Measurements from ENCODE around the gene TRAK1. TPM values are rescaled to one million over a fixed set of nuclear protein-coding genes. Genes with fewer than 3 reads are reported as not detected.

Gene TRAK1
- total and polyA plus RNA-seq, 2 of the 4 experiments (the other 2 are of a cell fraction), result 25.6 to 28.1 TPM

- Histone ChIP-seq H3K27me3 (ENCODE audit: control insufficient read depth, insufficient read depth, low read length) (no peaks in the 10 kb centered on the region), H3K9ac (ENCODE audit: low read depth, low read length) (no peak overlapping the region), H4K8ac (ENCODE audit: low read depth in 2 of 2, low read length in 2 of 2) (no peak overlapping the region), H3K56ac (ENCODE audit: extremely low read depth, insufficient read depth, low read length) (no peak overlapping the region), H3K9me3 (ENCODE audit: control insufficient read depth, insufficient read depth, low read length) (no peaks in the 10 kb centered on the region), H2BK20ac (ENCODE audit: low read depth, low read length) (no peak overlapping the region), H2AFZ (replicated peaks; ENCODE audit: low read length, poor library complexity) (no peak overlapping the region), H3K79me1 (ENCODE audit: low read depth in 1 of 2, low read length in 2 of 2) (peaks cover 0 to 30% of the 10 kb centered on the region in 2 experiments; a peak in 3 of 4 replicates), H2BK5ac (ENCODE audit: low read depth, low read length, poor library complexity, severe bottlenecking) (no peak overlapping the region), H3K14ac (replicated peaks; ENCODE audit: low read depth, low read length) (peak overlapping the region; percentile 61; the same call in 1 of the 2 replicates), H2BK120ac (ENCODE audit: low read depth, low read length) (no peak overlapping the region), H2AK9ac (replicated peaks; ENCODE audit: low read depth, low read length, poor library complexity) (no peak overlapping the region), H3K4ac (ENCODE audit: low read depth, low read length) (0 out of 2 replicates have a peak overlapping the region, but pooled peaks have one; percentile 5), H4K91ac (ENCODE audit: insufficient read depth, low read depth, low read length) (no peak overlapping the region), H3K4me2 (ENCODE audit: low read depth, low read length) (peak overlapping the region; percentile 63; the same call in 1 of the 2 replicates), H3K9me1 (ENCODE audit: insufficient read depth, low read length) (peaks cover 5% of the 10 kb centered on the region; the same call in 1 of the 2 replicates), H4K5ac (ENCODE audit: low read depth, low read length) (no peak overlapping the region), H2BK15ac (ENCODE audit: low read depth, low read length) (no peak overlapping the region), H3K23ac (ENCODE audit: low read depth, low read length) (no peak overlapping the region), H3K18ac (ENCODE audit: low read depth, low read length) (no peak overlapping the region), H4K20me1 (ENCODE audit: insufficient read depth, low read length) (peaks cover 5% of the 10 kb centered on the region; the same call in 1 of the 2 replicates), H2AK5ac (ENCODE audit: low read depth, low read length) (peak overlapping the region; percentile 73; the same call in 1 of the 2 replicates), H3K27ac (ENCODE audit: insufficient read depth, low read length) (no peak overlapping the region), H3K4me3 (ENCODE audit: insufficient read depth, low read depth, low read length) (no peak overlapping the region), H3K4me1 (ENCODE audit: control insufficient read depth, insufficient read depth, low read length) (peaks cover 12% of the 10 kb centered on the region), H3K36me3 (ENCODE audit: control insufficient read depth, insufficient read depth, low read length) (peaks cover 2% of the 10 kb centered on the region; the same call in 1 of the 2 replicates)
- DNase-seq, result peak; percentile 79
- no TSS peak for BruUV-seq (replicated peaks)
- dilution Hi-C loops (cut with HindIII; ENCODE audit: low sequenced_read_pairs, unreplicated experiment) (no loop called here), intact Hi-C loops (cut with micrococcal nuclease) (loop anchor here (2.0 kb wide), 1 partner anchor 66 kb away; no protein-coding TSS in a partner anchor), in situ Hi-C loops (cut with MboI; ENCODE audit: low sequenced_read_pairs) (no loop called here)
- ChIA-PET CTCF (interaction anchor here (0.6 to 0.9 kb wide), 3 partner anchors 27 to 532 kb away, joined by 3 to 5 read pairs (median 5); no protein-coding TSS in a partner anchor), POLR2A (ENCODE audit: unreplicated experiment) (no interaction called here)
- TF ChIP-seq CTCF (conservative IDR thresholded peaks at IDR 0.05; ENCODE audit: low read depth, low read length), result no peak
- peak; percentile 10; the same call in 1 of the 2 replicates for TF ChIP-seq BHLHE40 (IDR thresholded peaks at IDR 0.05; ENCODE audit: low read depth, low read length)
- no peak for TF ChIP-seq NFE2L2 (IDR thresholded peaks at IDR 0.05; ENCODE audit: low read depth, low read length)
- no peak for TF ChIP-seq CEBPB (IDR thresholded peaks at IDR 0.05; ENCODE audit: low read depth, low read length)
- TF ChIP-seq MXI1 (IDR thresholded peaks at IDR 0.05; ENCODE audit: borderline replicate concordance, low read depth, low read length), result 0 out of 2 replicates have a peak, but pooled peaks have one; percentile 45
- TF ChIP-seq FOS (IDR thresholded peaks at IDR 0.05; ENCODE audit: low read depth, low read length), result peak; percentile 52; the same call in 1 of the 2 replicates
- no peak for TF ChIP-seq MAFK (IDR thresholded peaks at IDR 0.05; ENCODE audit: low read depth, low read length)
- ATAC-seq (ENCODE audit: low read depth), result peak; percentile 95
- 83% methylated on average over 7 of the region's 23 CpGs; no CpG with 5 or more reads in 1 of the 2 experiments for WGBS, 2 experiments (ENCODE audit: extremely low coverage in 2 of 2, insufficient read length in 1 of 2)
Measured at GRCh38 chr3:42184651-42185443, 93.7 kb downstream of the TRAK1 start.
